Measurements from ENCODE around the gene NKX3-2. TPM values are rescaled to one million over a fixed set of nuclear protein-coding genes. Genes with fewer than 3 reads are reported as not detected.

Gene NKX3-2
- total RNA-seq, 2 donors from 2014 or later, result 0.11 to 1.5 TPM

GRCh38 chr4:13546941-13547484 lies 2.7 kb upstream of the NKX3-2 start:
- Histone ChIP-seq H3K4me1 (ENCODE audit: control insufficient read depth, insufficient read depth, low read length) (no peaks in the 10 kb centered on the region), H3K9me3 (ENCODE audit: control insufficient read depth, low read length) (no peaks in the 10 kb centered on the region), H3K4me3 (ENCODE audit: low read length) (peak overlapping the region; percentile 73), H3K36me3 (ENCODE audit: control insufficient read depth, insufficient read depth, low read length) (no peaks in the 10 kb centered on the region), H3K27me3 (ENCODE audit: control insufficient read depth, insufficient read depth, low read length, poor library complexity, severe bottlenecking) (peaks cover 77% of the 10 kb centered on the region), H3K27ac (ENCODE audit: low read depth, low read length) (no peak overlapping the region), H3K9ac (ENCODE audit: extremely low read depth, low read length, poor library complexity, severe bottlenecking) (peak overlapping the region; percentile 22)
- WGBS, 2 experiments (ENCODE audit: insufficient coverage in 1 of 2, insufficient read length in 1 of 2), result 3% methylated on average over 13 to 54 of the region's 54 CpGs
- no peak for TF ChIP-seq CTCF (conservative IDR thresholded peaks at IDR 0.05)
- Mint-ChIP-seq H3K36me3 (ENCODE audit: low read depth) (no peaks in the 10 kb centered on the region), H3K4me1 (peaks cover 15% of the 10 kb centered on the region), H3K9me3 (peaks cover 18% of the 10 kb centered on the region), H3K27me3 (ENCODE audit: insufficient read depth) (peaks cover 84% of the 10 kb centered on the region), H3K27ac (peak overlapping the region; percentile 38), H3K4me3 (peak overlapping the region; percentile 63)
- peak; percentile 87 for DNase-seq

GRCh38 chr4:13546142-13546940 lies 2.0 kb upstream of the NKX3-2 start:
- peaks cover 15% of the 10 kb centered on the region for H3K4me1 Mint-ChIP-seq
- H3K9ac ChIP-seq (ENCODE audit: extremely low read depth, low read length, poor library complexity, severe bottlenecking), result no peak overlapping the region
- no peaks in the 10 kb centered on the region for H3K4me1 ChIP-seq (ENCODE audit: control insufficient read depth, insufficient read depth, low read length)
- TF ChIP-seq CTCF (conservative IDR thresholded peaks at IDR 0.05), result no peak
- 19 to 35% methylated on average over 9 to 18 of the region's 18 CpGs for WGBS, 2 experiments (ENCODE audit: insufficient coverage in 1 of 2, insufficient read length in 1 of 2)
- H3K36me3 ChIP-seq (ENCODE audit: control insufficient read depth, insufficient read depth, low read length), result no peaks in the 10 kb centered on the region
- H3K36me3 Mint-ChIP-seq (ENCODE audit: low read depth), result no peaks in the 10 kb centered on the region
- H3K9me3 ChIP-seq (ENCODE audit: control insufficient read depth, low read length), result no peaks in the 10 kb centered on the region
- H3K27me3 ChIP-seq (ENCODE audit: control insufficient read depth, insufficient read depth, low read length, poor library complexity, severe bottlenecking), result peaks cover 84% of the 10 kb centered on the region
- no peak overlapping the region for H3K27ac ChIP-seq (ENCODE audit: low read depth, low read length)
- peak overlapping the region; percentile 73 for H3K4me3 ChIP-seq (ENCODE audit: low read length)
- peak; percentile 58 for DNase-seq
- peaks cover 88% of the 10 kb centered on the region for H3K27me3 Mint-ChIP-seq (ENCODE audit: insufficient read depth)
- peak overlapping the region; percentile 63 for H3K4me3 Mint-ChIP-seq
- peaks cover 12% of the 10 kb centered on the region for H3K9me3 Mint-ChIP-seq
- H3K27ac Mint-ChIP-seq, result no peak overlapping the region

GRCh38 chr4:13545394-13545808 lies 1.1 kb upstream of the NKX3-2 start:
- peaks cover 15% of the 10 kb centered on the region for H3K4me1 Mint-ChIP-seq
- H3K27me3 Mint-ChIP-seq (ENCODE audit: insufficient read depth), result peaks cover 89% of the 10 kb centered on the region
- Histone ChIP-seq H3K4me1 (ENCODE audit: control insufficient read depth, insufficient read depth, low read length) (no peaks in the 10 kb centered on the region), H3K9me3 (ENCODE audit: control insufficient read depth, low read length) (no peaks in the 10 kb centered on the region), H3K27me3 (ENCODE audit: control insufficient read depth, insufficient read depth, low read length, poor library complexity, severe bottlenecking) (peaks cover 92% of the 10 kb centered on the region), H3K36me3 (ENCODE audit: control insufficient read depth, insufficient read depth, low read length) (no peaks in the 10 kb centered on the region), H3K4me3 (ENCODE audit: low read length) (peak overlapping the region; percentile 81), H3K9ac (ENCODE audit: extremely low read depth, low read length, poor library complexity, severe bottlenecking) (no peak overlapping the region), H3K27ac (ENCODE audit: low read depth, low read length) (no peak overlapping the region)
- no peak overlapping the region for H3K27ac Mint-ChIP-seq
- DNase-seq, result no peak
- no peak for TF ChIP-seq CTCF (conservative IDR thresholded peaks at IDR 0.05)
- H3K4me3 Mint-ChIP-seq, result peak overlapping the region; percentile 69
- peaks cover 6% of the 10 kb centered on the region for H3K9me3 Mint-ChIP-seq
- H3K36me3 Mint-ChIP-seq (ENCODE audit: low read depth), result no peaks in the 10 kb centered on the region
- WGBS, 2 experiments (ENCODE audit: insufficient coverage in 1 of 2, insufficient read length in 1 of 2), result 28 to 46% methylated on average over 3 to 8 of the region's 8 CpGs
